ENCODE data around the gene RGCC. TPM values are rescaled to one million over a fixed set of nuclear protein-coding genes. Genes with fewer than 3 reads are reported as not detected.
A peak's percentile ranks its signal among the peaks of the same experiment; 100 is the strongest.

RGCC gene
- total and polyA plus RNA-seq, 8 donors: 4.6 to 58.3 (median 28.7) TPM

DNA sequence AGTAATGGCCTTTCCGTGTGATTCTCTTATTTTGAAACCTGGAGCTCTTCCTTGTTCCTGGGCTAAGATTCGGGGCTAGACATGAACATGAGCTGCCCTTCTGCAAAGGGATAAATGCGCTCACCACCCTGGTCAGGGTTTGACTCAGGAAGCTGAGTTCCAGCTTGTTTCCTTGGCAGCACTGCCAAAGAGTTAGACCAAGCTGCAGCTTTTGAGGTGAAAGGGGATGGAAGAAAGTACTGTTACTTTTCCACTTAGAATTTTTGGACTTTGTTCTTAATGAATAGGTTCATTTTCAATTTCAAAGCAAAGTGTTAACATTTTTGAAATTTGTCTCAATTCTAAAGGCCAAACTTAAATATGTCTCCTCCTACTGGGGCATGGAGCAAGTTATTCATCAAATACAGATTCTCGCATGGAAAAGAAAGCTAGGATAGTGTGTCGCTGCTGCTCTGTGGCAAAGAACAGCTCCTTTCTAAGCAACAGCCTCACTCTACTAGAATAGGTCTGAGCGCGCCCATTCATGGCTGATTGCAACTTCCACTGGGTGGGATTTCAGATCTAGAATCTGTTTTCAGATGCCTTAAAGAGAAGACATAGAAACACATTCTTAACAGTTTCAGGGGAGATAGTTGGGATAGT lies 2.2 kb downstream of the RGCC start:
- no peak for DNase-seq
- intact Hi-C loops (cut with DNase I; ENCODE audit: low total_unique reads): no loop called here
- no peak for TF ChIP-seq POLR2A (IDR thresholded peaks at IDR 0.05)
- TF ChIP-seq POLR2AphosphoS5 (IDR thresholded peaks at IDR 0.05): no peak
- TF ChIP-seq EP300 (IDR thresholded peaks at IDR 0.05): no peak
- TF ChIP-seq, protein P1, sequence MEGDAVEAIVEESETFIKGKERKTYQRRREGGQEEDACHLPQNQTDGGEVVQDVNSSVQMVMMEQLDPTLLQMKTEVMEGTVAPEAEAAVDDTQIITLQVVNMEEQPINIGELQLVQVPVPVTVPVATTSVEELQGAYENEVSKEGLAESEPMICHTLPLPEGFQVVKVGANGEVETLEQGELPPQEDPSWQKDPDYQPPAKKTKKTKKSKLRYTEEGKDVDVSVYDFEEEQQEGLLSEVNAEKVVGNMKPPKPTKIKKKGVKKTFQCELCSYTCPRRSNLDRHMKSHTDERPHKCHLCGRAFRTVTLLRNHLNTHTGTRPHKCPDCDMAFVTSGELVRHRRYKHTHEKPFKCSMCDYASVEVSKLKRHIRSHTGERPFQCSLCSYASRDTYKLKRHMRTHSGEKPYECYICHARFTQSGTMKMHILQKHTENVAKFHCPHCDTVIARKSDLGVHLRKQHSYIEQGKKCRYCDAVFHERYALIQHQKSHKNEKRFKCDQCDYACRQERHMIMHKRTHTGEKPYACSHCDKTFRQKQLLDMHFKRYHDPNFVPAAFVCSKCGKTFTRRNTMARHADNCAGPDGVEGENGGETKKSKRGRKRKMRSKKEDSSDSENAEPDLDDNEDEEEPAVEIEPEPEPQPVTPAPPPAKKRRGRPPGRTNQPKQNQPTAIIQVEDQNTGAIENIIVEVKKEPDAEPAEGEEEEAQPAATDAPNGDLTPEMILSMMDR (IDR thresholded peaks at IDR 0.05): no peak
- Histone ChIP-seq H3K4me3 (peak overlapping the region; percentile 51 to 91 (median 68)), H3K27ac (peak overlapping the region in 1 of 5 donors; percentile 10), H3K36me3 (peaks cover 0 to 4% (median 0%) of the 10 kb centered on the region in 4 donors), H3K4me1 (peaks cover 8 to 52% (median 37%) of the 10 kb centered on the region in 4 donors), H3K27me3 (peaks cover 0 to 71% (median 27%) of the 10 kb centered on the region in 3 donors), H3K9me3 (no peaks in the 10 kb centered on the region)
- 76 to 85% (median 81%) methylated on average over 7 of the region's 7 CpGs for WGBS, 5 donors

DNA sequence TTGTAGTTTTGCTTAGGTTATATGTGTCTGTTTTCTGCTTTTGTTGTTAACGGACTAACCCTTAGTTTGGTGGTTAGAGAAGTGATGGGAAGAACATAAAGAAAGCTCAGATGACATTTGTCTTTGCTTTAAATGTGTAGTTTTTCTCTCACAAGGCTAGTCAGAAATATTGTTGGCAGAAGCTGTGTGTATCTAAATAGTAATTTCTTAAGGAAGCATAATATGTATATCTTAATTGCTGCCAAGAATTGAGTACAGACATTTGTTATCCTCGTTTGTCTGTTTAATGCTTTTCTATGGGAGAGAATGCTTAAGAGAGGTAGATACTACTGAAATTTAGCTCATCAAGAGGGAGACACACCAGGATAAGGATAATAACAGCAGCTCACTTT lies 2.7 kb downstream of the RGCC start:
- WGBS, 5 donors: 35 to 66% (median 53%) methylated on average over 2 of the region's 2 CpGs
- H3K36me3 ChIP-seq: peaks cover 0 to 4% (median 0%) of the 10 kb centered on the region in 4 donors
- DNase-seq: no peak
- no peaks in the 10 kb centered on the region for H3K9me3 ChIP-seq
- H3K27me3 ChIP-seq: peaks cover 0 to 71% (median 27%) of the 10 kb centered on the region in 3 donors
- H3K4me1 ChIP-seq: peaks cover 8 to 56% (median 38%) of the 10 kb centered on the region in 4 donors
- H3K27ac ChIP-seq: no peak overlapping the region
- TF ChIP-seq, protein P1 (IDR thresholded peaks at IDR 0.05): no peak
- TF ChIP-seq EP300 (IDR thresholded peaks at IDR 0.05) (no peak), POLR2A (IDR thresholded peaks at IDR 0.05) (no peak), POLR2AphosphoS5 (IDR thresholded peaks at IDR 0.05) (no peak)
- peak overlapping the region; percentile 2 to 91 (median 64) for H3K4me3 ChIP-seq
- intact Hi-C loops (cut with DNase I; ENCODE audit: low total_unique reads): no loop called here

DNA sequence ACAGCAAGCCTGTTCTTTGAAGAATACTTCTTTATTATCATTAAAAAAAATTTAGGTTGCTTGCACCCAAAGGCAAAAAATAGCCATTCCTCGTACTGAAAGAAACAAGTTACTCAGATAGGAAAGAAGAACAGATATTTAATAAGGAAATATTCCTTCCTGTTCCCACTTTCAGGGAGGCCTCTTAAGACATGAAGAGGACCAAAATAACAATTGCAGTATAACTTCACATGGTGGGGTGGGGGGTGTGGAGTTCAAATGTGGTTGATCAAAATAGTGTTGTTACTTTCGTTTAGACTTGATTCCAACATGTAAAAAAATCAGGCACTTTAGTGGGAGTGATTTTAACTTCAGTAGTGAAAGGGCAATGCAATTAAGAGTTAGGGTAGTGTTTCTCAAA lies 3.6 kb downstream of the RGCC start:
- H3K4me3 ChIP-seq: peak overlapping the region in 2 of 4 donors; percentile 76 to 91
- 38 to 43% (median 42%) methylated on average over 2 of the region's 2 CpGs for WGBS, 5 donors
- H3K27me3 ChIP-seq: peaks cover 0 to 64% (median 27%) of the 10 kb centered on the region in 3 donors
- no peak for DNase-seq
- no peak overlapping the region for H3K27ac ChIP-seq
- no peak for TF ChIP-seq POLR2AphosphoS5 (IDR thresholded peaks at IDR 0.05)
- TF ChIP-seq, protein P1 (IDR thresholded peaks at IDR 0.05): no peak
- TF ChIP-seq EP300 (IDR thresholded peaks at IDR 0.05): no peak
- no peak for TF ChIP-seq POLR2A (IDR thresholded peaks at IDR 0.05)
- intact Hi-C loops (cut with DNase I; ENCODE audit: low total_unique reads): no loop called here
- H3K9me3 ChIP-seq: no peaks in the 10 kb centered on the region
- peaks cover 0 to 4% (median 0%) of the 10 kb centered on the region in 4 donors for H3K36me3 ChIP-seq
- H3K4me1 ChIP-seq: peaks cover 8 to 56% (median 38%) of the 10 kb centered on the region in 4 donors

DNA sequence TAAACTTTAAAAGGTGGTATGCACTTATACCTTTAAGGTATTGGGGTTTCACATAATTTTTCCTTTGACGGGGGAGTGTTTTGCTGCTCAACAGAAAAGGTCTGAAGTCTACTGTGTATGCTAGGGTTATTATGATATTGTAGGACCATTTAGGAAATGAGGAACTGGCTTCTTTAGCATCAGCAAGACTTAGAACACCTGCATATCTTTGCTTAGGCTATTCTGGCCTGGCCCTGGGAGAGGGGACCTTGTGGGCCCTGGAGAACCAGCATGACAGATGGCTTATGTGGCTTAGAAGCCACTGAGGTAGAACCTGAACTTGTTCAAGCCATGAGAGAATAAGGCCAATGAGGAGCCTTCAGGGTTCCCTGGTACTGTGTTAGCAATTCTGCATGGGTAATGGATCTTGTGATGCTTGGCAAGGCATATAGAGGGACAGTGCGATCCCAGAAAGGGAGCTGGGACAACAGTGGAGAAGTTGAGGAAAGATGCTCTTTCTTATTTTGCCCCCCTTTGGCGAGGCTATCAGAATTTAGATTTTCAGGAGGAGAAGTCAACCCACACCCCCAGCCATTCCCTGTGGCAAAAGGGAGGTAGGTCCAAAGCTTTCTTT lies 4.3 kb downstream of the RGCC start:
- Histone ChIP-seq H3K4me1 (peaks cover 8 to 58% (median 36%) of the 10 kb centered on the region in 4 donors), H3K4me3 (peak overlapping the region in 1 of 4 donors; percentile 76), H3K9me3 (no peaks in the 10 kb centered on the region), H3K27ac (no peak overlapping the region), H3K27me3 (peaks cover 0 to 57% (median 26%) of the 10 kb centered on the region in 3 donors), H3K36me3 (peaks cover 0 to 4% (median 0%) of the 10 kb centered on the region in 4 donors)
- intact Hi-C loops (cut with DNase I; ENCODE audit: low total_unique reads): no loop called here
- TF ChIP-seq POLR2AphosphoS5 (IDR thresholded peaks at IDR 0.05) (no peak), EP300 (IDR thresholded peaks at IDR 0.05) (no peak), POLR2A (IDR thresholded peaks at IDR 0.05) (no peak)
- TF ChIP-seq, protein P1 (IDR thresholded peaks at IDR 0.05): no peak
- 88 to 94% (median 90%) methylated on average over 3 of the region's 3 CpGs for WGBS, 5 donors
- DNase-seq: no peak

All from stomach (tissue), 9 donors.